Mammary epithelial cell (primary cell): ENCODE data around the gene LRP8.

Experiments used
- CTCF ChIP-seq, 2 donors: IDR thresholded peaks in 1 of 2; conservative IDR thresholded peaks in 1 of 2; 2 replicates each; pipeline ENCODE4 v1.5.1; 2011 to 2012; ENCODE audit warnings: inconsistent platforms in 2 of 2, low read length in 2 of 2, mild to moderate bottlenecking in 2 of 2, control low read depth in 1 of 2, low read depth in 1 of 2; ENCODE audit not compliant: insufficient read depth in 1 of 2; ENCODE audit errors: extremely low read depth in 1 of 2
- EZH2 ChIP-seq: IDR thresholded peaks from 2 replicates; pipeline ENCODE4 v1.6.1; 2012; ENCODE audit warnings: low read length, inconsistent platforms, borderline replicate concordance

- no peak for TF ChIP-seq CTCF (conservative IDR thresholded peaks at IDR 0.05 in 1 of 2, IDR thresholded peaks at IDR 0.05 in 1 of 2; ENCODE audit: extremely low read depth in 1 of 2, insufficient read depth in 1 of 2, low read depth in 1 of 2, low read length in 2 of 2)
- TF ChIP-seq EZH2: no peak
These were observed 39.0 kb downstream of the LRP8 start for GRCh38 chr1:53288790-53289429.
